T follicular helper cell (primary cell): ENCODE measurements around the gene YWHAG.
A peak's percentile ranks its signal among the peaks of the same experiment; 100 is the strongest.
"Not testable (repeated sequence)": the region's sequence is repeated elsewhere in the genome, so short reads cannot be mapped to it uniquely, and the experiment has no call there.

Experiments
- DNase-seq: peaks from one replicate; pipeline ENCODE4 v3.0.0-alpha.2; 2020; ENCODE audit warnings: low read depth

YWHAG gene

GRCh38 chr7:76377186-76377918, 18.6 kb upstream of the YWHAG start:
- no peak for DNase-seq

GRCh38 chr7:76375251-76375650, 16.5 kb upstream of the YWHAG start:
- DNase-seq: no peak

- no peak for DNase-seq
Observed at GRCh38 chr7:76372984-76373833, 14.4 kb upstream of the YWHAG start.

DNA sequence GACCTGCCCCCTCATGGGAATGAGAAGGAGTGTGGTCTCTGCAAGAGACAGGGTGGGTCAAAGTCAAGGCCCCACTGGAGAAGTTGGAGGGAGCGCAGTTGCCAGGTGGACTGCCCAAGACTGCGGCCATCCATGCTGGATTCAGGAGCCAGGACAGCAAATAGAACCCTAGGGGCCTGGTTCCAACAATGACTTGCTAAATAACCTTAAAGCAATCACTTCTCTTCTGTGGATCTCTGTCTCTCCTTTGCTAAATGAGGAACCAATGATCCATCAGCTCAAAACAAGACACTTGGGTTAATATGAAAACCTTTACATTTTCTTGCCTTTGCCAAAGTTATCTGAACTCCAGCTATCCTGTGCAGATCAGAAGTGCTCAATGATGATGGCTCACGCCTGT, 12.6 kb upstream of the YWHAG start:
- DNase-seq: no peak

- DNase-seq: no peak
Observed at GRCh38 chr7:76369018-76369417, 10.2 kb upstream of the YWHAG start.

DNA sequence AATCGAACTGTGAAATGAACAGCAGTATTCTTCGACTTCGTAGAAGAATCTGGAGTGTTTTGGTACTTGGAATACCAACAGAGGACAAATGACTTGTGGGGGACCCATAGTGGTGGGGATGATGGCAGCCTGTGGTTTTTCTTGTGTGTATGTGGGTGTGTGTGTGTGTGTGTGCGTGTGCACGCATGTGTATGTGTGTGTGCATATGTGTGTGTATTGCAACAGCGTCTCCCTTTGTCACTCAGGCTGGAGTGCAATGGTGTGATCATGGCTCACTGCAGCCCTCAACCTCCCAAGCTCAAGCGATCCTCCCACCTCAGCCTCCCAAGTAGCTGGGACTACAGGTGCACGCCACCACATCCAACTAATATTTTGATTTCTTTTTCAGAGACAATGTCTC, 9.4 kb upstream of the YWHAG start:
- no peak for DNase-seq

- no peak for DNase-seq
Observed at GRCh38 chr7:76364198-76364584, 5.4 kb upstream of the YWHAG start.

GRCh38 chr7:76363754-76364153, 5.0 kb upstream of the YWHAG start:
- DNase-seq: not testable (repeated sequence)

GRCh38 chr7:76359978-76360638, 1.3 kb upstream of the YWHAG start:
- DNase-seq: no peak

GRCh38 chr7:76359111-76359977, 553 bp upstream of the YWHAG start:
- peak; percentile 89 for DNase-seq

DNA sequence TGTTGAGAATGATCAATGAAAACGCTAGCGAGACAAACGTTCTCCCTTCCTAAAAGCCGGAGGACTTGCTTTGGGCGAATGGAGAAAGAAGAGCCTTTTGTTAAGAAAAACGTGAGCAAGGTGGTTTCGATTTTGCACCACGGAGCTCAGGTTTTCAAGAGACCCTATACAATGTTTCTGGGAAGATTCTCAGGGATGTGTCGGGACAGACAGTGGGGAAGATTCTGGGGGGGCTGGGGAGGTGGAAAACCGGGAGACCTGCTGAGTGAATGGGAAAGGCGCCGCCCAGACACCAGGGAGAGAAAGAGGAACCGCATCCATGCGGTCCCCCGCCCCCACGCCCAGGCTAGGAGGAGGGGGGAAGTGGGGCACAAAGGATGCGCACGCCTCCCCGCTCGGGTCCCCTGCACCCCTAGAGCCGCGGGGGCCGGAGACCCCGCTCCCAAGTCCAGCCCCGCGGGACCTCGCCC, 745 bp downstream of the YWHAG start:
- peak; percentile 22 for DNase-seq

- no peak for DNase-seq
Observed at GRCh38 chr7:76357475-76358010, 1.2 kb downstream of the YWHAG start.

GRCh38 chr7:76356823-76357222, 2.0 kb downstream of the YWHAG start:
- no peak for DNase-seq

DNA sequence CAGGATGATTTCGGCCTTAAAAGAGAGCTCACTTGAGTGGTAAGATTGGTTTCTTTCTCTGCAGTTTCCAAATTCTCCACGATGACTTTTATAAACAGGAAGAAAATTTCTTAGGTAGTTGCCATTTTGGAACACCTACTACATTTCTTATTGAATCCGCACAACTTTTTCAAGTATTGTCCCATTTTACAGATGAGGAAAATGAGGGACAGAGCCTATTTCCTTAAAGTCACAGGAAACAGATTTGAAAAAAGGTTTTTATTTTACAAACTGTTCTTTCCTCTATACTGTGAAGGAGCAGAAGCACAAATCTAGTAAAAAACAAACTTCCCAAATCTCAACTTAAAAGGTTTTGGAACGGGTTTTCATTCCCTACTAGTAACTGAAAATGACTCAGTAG, 2.7 kb downstream of the YWHAG start:
- DNase-seq: no peak

DNA sequence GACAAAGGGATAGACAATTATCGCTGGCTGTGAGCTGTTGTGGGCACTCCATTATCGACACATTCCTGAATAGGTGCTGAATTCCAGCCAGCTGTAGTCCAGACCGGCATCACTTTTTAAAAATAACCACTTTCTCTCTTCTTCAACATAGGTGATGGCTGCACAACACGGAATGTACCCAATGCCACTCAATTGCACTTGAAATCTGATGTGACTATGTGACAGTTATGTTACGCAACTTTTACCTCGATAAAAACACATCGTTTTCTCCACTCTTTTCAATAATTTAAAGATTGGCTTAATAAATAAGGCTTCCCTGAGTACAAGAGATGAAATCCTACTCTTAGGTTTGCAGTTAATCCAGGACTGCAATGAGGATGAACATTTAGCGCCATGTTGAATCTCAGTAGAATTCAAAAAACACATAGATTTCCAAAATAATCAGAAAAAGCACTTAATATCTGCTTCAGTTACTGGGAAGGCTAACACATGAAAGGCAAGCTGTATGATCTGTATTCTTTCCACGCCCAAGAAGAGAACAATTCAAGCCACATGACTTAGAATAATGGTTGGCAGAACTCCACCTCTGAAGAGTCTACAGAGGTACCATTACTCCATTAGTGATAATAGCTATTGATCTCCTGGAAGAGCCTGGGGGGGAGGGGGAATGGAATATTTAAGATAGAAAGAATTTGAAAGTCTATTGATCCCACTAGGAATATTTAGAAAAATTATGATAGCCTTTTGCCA, 3.6 kb downstream of the YWHAG start:
- no peak for DNase-seq

DNA sequence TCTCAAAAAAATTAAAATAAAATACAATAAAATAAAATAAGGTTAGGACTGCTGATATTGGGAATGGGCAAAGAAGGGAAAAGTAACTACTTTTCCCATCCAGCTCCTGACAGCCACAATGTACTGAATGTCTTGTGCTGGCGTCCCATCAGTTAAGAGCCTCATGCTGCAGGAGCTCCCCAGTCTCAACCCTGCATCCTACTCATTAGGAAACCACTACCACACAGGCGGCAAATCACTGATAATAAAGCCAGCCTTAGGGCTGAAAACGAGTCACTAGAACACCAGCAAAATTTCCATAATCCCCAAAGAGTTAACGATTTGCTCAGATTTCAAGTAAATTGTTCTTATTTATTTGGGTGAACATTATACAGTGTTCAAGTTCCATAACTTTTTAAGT, 4.3 kb downstream of the YWHAG start:
- DNase-seq: no peak

GRCh38 chr7:76353744-76354143, 5.0 kb downstream of the YWHAG start:
- DNase-seq: no peak

GRCh38 chr7:76352193-76352592, 6.6 kb downstream of the YWHAG start:
- DNase-seq: no peak

DNA sequence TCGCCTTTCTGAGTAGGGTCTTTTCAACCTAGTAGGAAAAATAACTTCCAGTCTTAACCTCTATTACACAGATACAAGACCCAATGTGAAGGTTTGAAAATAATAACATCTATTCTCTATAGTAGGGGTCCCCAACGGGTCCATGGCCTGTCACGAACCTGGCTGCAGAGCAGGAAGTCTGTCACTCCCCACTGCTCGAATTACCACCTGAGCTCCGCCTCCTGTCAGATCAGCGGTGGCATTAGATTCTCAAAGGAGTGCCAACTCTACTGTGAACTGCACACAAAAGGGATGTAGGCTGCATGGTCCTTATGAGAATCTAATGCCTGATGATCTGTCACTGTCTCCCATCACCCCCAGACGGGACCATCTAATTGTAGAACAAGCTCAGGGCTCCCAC, 7.4 kb downstream of the YWHAG start:
- no peak for DNase-seq

DNA sequence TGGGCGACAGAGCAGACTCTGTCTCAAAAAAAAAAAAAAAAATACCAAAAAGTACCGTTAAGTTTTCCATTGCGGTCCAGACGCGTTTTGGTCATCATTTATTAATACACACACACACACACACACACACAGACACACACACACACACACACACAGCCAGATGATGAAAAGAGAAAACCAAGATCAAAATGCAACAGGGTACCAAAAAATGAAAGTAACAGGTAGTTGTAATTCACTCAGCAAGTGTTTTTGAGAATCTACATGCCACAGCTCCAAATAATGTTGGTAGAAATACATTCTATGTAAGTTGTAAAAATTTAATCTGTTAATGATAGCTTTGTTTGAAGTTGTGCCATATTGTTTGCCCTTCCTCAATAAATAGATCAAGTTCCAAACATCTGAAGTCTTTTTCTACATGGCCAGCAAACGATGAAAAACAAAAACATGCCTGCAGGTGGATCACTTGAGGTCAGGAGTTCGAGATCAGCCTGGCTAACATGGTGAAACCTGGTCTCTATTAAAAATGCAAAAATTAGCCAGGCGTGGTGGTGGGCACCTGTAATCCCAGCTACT, 9.4 kb downstream of the YWHAG start:
- DNase-seq: no peak
